Measurements from ENCODE around the gene ZFHX3.

Gene ZFHX3

GRCh38 chr16:72766506-72766905 is 281.4 kb downstream of the ZFHX3 start:
- no peak for DNase-seq

GRCh38 chr16:72764015-72764654 is 283.8 kb downstream of the ZFHX3 start:
- DNase-seq, result no peak

GRCh38 chr16:72760581-72760980 is 287.3 kb downstream of the ZFHX3 start:
- no peak for DNase-seq

- DNase-seq, result no peak
Measured at GRCh38 chr16:72753881-72754280, 294.0 kb downstream of the ZFHX3 start.

- no peak for DNase-seq
Measured at GRCh38 chr16:72752004-72752695, 295.8 kb downstream of the ZFHX3 start.

GRCh38 chr16:72751076-72751475 is 296.9 kb downstream of the ZFHX3 start:
- no peak for DNase-seq

- DNase-seq, result no peak
Measured at GRCh38 chr16:72749091-72749490, 298.8 kb downstream of the ZFHX3 start.

- DNase-seq, result no peak
Measured at GRCh38 chr16:72744076-72744793, 303.7 kb downstream of the ZFHX3 start.

GRCh38 chr16:72743011-72743761 is 304.7 kb downstream of the ZFHX3 start:
- DNase-seq, result no peak

- DNase-seq, result no peak
Measured at GRCh38 chr16:72740347-72740746, 307.6 kb downstream of the ZFHX3 start.

GRCh38 chr16:72739577-72739976 is 308.4 kb downstream of the ZFHX3 start:
- no peak for DNase-seq

- DNase-seq, result no peak
Measured at GRCh38 chr16:72736074-72736473, 311.9 kb downstream of the ZFHX3 start.
